GM21360 (cell line): Measurements from ENCODE around the gene PPP1R3G.

Experiments used
- ATAC-seq: cut with Tn5 transposase; IDR thresholded peaks from one replicate; pipeline ENCODE4 v1.9.1; 2021; ENCODE audit warnings: mild to moderate bottlenecking, moderate library complexity; ENCODE audit not compliant: unreplicated experiment

PPP1R3G gene

GRCh38 chr6:5136851-5137250, 51.7 kb downstream of the PPP1R3G start:
- no peak for ATAC-seq
